Progenitor cell of endocrine pancreas (in vitro differentiated cells): Measurements from ENCODE around the gene KRT35. TPM values are rescaled to one million over a fixed set of nuclear protein-coding genes. Genes with fewer than 3 reads are reported as not detected.

Source experiments
- DNase-seq: peaks from one replicate; pipeline ENCODE4 v3.0.0; 2021; ENCODE audit warnings: low spot score; ENCODE audit not compliant: unreplicated experiment
- H3K27ac Mint-ChIP-seq: 2 replicates; pipeline ENCODE4 v1.8.0; 2021; ENCODE audit warnings: mild to moderate bottlenecking, moderate library complexity, mixed read lengths
- H3K27me3 Mint-ChIP-seq: 2 replicates; pipeline ENCODE4 v1.8.0; 2021; ENCODE audit warnings: mixed read lengths
- H3K36me3 Mint-ChIP-seq: 2 replicates; pipeline ENCODE4 v1.8.0; 2022; ENCODE audit warnings: mixed read lengths; ENCODE audit not compliant: insufficient read depth
- H3K4me1 Mint-ChIP-seq: 2 replicates; pipeline ENCODE4 v1.8.0; 2021; ENCODE audit warnings: low read depth, mixed read lengths
- H3K4me3 Mint-ChIP-seq: 2 replicates; pipeline ENCODE4 v1.8.0; 2021; ENCODE audit warnings: low read depth, mild to moderate bottlenecking, moderate library complexity, mixed read lengths
- H3K9me3 Mint-ChIP-seq: 2 replicates; pipeline ENCODE4 v1.8.0; 2021; ENCODE audit warnings: low read depth, mixed read lengths
- CTCF ChIP-seq: fragments of 200-600 bp; sonication (generic); IDR thresholded peaks from one replicate; pipeline ENCODE4 v1.5.0; 2021; ENCODE audit warnings: antibody characterized with exemption, mild to moderate bottlenecking; ENCODE audit not compliant: unreplicated experiment
- total RNA-seq: library from RNA; stranded (reverse); gene quantifications from 2 replicates; pipeline ENCODE4 v1.2.1, GENCODE V29; 2021

The KRT35 gene
- total RNA-seq, 1 donor from 2014 or later, result not detected

- Mint-ChIP-seq H3K4me1 (peaks cover 2% of the 10 kb centered on the region), H3K27ac (no peak overlapping the region), H3K36me3 (no peaks in the 10 kb centered on the region), H3K4me3 (no peak overlapping the region), H3K27me3 (peaks cover 4% of the 10 kb centered on the region), H3K9me3 (no peaks in the 10 kb centered on the region)
- DNase-seq, result no peak
- TF ChIP-seq CTCF, result no peak
Measured at GRCh38 chr17:41478237-41478636, 2.7 kb downstream of the KRT35 start.

- Mint-ChIP-seq H3K4me1 (no peaks in the 10 kb centered on the region), H3K4me3 (no peak overlapping the region), H3K27ac (no peak overlapping the region), H3K27me3 (peaks cover 4% of the 10 kb centered on the region), H3K9me3 (no peaks in the 10 kb centered on the region), H3K36me3 (no peaks in the 10 kb centered on the region)
- DNase-seq, result no peak
- no peak for TF ChIP-seq CTCF
Measured at GRCh38 chr17:41476866-41477815, 3.8 kb downstream of the KRT35 start.

- Mint-ChIP-seq H3K27ac (no peak overlapping the region), H3K4me3 (no peak overlapping the region)
Measured at GRCh38 chr17:41475421-41475820, 5.5 kb downstream of the KRT35 start.

GRCh38 chr17:41474863-41475262 is 6.1 kb downstream of the KRT35 start:
- Mint-ChIP-seq H3K36me3 (no peaks in the 10 kb centered on the region), H3K4me3 (no peak overlapping the region), H3K27me3 (peaks cover 9% of the 10 kb centered on the region), H3K4me1 (no peaks in the 10 kb centered on the region), H3K27ac (no peak overlapping the region), H3K9me3 (peaks cover 5% of the 10 kb centered on the region)
- no peak for TF ChIP-seq CTCF
- DNase-seq, result no peak

More at GRCh38 chr17:41475421-41475820, 5.5 kb downstream of the KRT35 start:
- Mint-ChIP-seq H3K27me3 (peaks cover 9% of the 10 kb centered on the region), H3K9me3 (peaks cover 5% of the 10 kb centered on the region), H3K4me1 (no peaks in the 10 kb centered on the region), H3K36me3 (no peaks in the 10 kb centered on the region)
- no peak for DNase-seq
- no peak for TF ChIP-seq CTCF

DNA sequence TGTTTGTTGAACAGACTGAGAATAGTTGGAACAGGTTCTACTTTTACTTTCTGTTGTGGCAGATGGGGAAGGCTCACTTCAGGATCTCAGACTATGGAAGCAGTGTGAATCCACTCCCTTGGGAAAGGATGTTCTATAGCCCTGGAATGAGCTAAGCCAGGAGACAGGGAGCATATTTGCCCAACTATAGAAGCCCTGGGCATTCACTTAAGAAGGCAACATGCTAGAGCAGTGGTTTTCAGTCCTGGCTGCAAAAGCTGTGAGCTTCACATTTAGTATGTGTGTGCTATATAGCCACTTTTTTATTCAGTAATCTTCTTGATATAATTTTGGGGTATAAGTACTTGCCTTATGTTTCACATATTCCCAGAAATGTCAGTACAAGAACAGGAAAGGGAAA is 12.6 kb downstream of the KRT35 start:
- Mint-ChIP-seq H3K36me3 (no peaks in the 10 kb centered on the region), H3K4me1 (no peaks in the 10 kb centered on the region), H3K27me3 (peaks cover 8% of the 10 kb centered on the region)

More for the DNA sequence above, 12.6 kb downstream of the KRT35 start:
- no peak overlapping the region for H3K27ac Mint-ChIP-seq
- no peak for DNase-seq
- peaks cover 8% of the 10 kb centered on the region for H3K9me3 Mint-ChIP-seq
- TF ChIP-seq CTCF, result no peak
- no peak overlapping the region for H3K4me3 Mint-ChIP-seq
